Neural crest cell (in vitro differentiated cells): Measurements from ENCODE around the gene ITGAX. TPM values are rescaled to one million over a fixed set of nuclear protein-coding genes. Genes with fewer than 3 reads are reported as not detected.
A peak's percentile ranks its signal among the peaks of the same experiment; 100 is the strongest.

Experiments
- DNase-seq: peaks from one replicate; pipeline ENCODE4 v3.0.0; 2021; ENCODE audit warnings: low read depth, mixed read lengths, low spot score
- H3K27ac Mint-ChIP-seq: one replicate; pipeline ENCODE4 v1.8.0; 2021; ENCODE audit warnings: mild to moderate bottlenecking, mixed read lengths; ENCODE audit not compliant: unreplicated experiment
- H3K27me3 Mint-ChIP-seq: 2 replicates; pipeline ENCODE4 v1.8.0; 2021; ENCODE audit warnings: low read depth, mild to moderate bottlenecking, mixed read lengths
- H3K36me3 Mint-ChIP-seq: 2 replicates; pipeline ENCODE4 v1.8.0; 2021; ENCODE audit warnings: low read depth, mild to moderate bottlenecking, mixed read lengths
- H3K4me1 Mint-ChIP-seq: 2 replicates; pipeline ENCODE4 v1.8.0; 2021; ENCODE audit warnings: mixed read lengths
- H3K4me3 Mint-ChIP-seq: one replicate; pipeline ENCODE4 v1.8.0; 2021; ENCODE audit warnings: mild to moderate bottlenecking, mixed read lengths
- H3K9me3 Mint-ChIP-seq: 2 replicates; pipeline ENCODE4 v1.8.0; 2021; ENCODE audit warnings: mixed read lengths
- CTCF ChIP-seq: fragments of 200-600 bp; sonication (generic); conservative IDR thresholded peaks from 2 replicates; pipeline ENCODE4 v1.5.0; 2021; ENCODE audit warnings: antibody characterized with exemption, mild to moderate bottlenecking
- total RNA-seq: library from RNA; stranded (reverse); gene quantifications from 2 replicates; pipeline ENCODE4 v1.2.1, GENCODE V29; 2021

The ITGAX gene
- total RNA-seq, 1 donor from 2014 or later: not detected

- peak; percentile 66 for DNase-seq
- no peaks in the 10 kb centered on the region for H3K36me3 Mint-ChIP-seq
- TF ChIP-seq CTCF: peak; percentile 74
- no peaks in the 10 kb centered on the region for H3K9me3 Mint-ChIP-seq
- no peak overlapping the region for H3K4me3 Mint-ChIP-seq
- H3K4me1 Mint-ChIP-seq: peaks cover 6% of the 10 kb centered on the region
- peaks cover 28% of the 10 kb centered on the region for H3K27me3 Mint-ChIP-seq
- no peak overlapping the region for H3K27ac Mint-ChIP-seq
These were observed 27.6 kb downstream of the ITGAX start for GRCh38 chr16:31382485-31383161.

GRCh38 chr16:31385680-31386079 lies 30.7 kb downstream of the ITGAX start:
- TF ChIP-seq CTCF: no peak
- Mint-ChIP-seq H3K9me3 (no peaks in the 10 kb centered on the region), H3K27me3 (peaks cover 42% of the 10 kb centered on the region), H3K27ac (no peak overlapping the region), H3K4me1 (peaks cover 6% of the 10 kb centered on the region), H3K4me3 (no peak overlapping the region), H3K36me3 (no peaks in the 10 kb centered on the region)
- no peak for DNase-seq

GRCh38 chr16:31386157-31386984 lies 31.4 kb downstream of the ITGAX start:
- DNase-seq: no peak
- Mint-ChIP-seq H3K4me3 (no peak overlapping the region), H3K9me3 (no peaks in the 10 kb centered on the region), H3K27me3 (peaks cover 42% of the 10 kb centered on the region), H3K36me3 (no peaks in the 10 kb centered on the region), H3K4me1 (peaks cover 6% of the 10 kb centered on the region), H3K27ac (no peak overlapping the region)
- TF ChIP-seq CTCF: no peak

- DNase-seq: no peak
- no peaks in the 10 kb centered on the region for H3K36me3 Mint-ChIP-seq
- peaks cover 39% of the 10 kb centered on the region for H3K27me3 Mint-ChIP-seq
- H3K9me3 Mint-ChIP-seq: no peaks in the 10 kb centered on the region
- peaks cover 6% of the 10 kb centered on the region for H3K4me1 Mint-ChIP-seq
- no peak for TF ChIP-seq CTCF
- no peak overlapping the region for H3K27ac Mint-ChIP-seq
- no peak overlapping the region for H3K4me3 Mint-ChIP-seq
These were observed 33.6 kb downstream of the ITGAX start for GRCh38 chr16:31388535-31388934.

GRCh38 chr16:31390504-31391041 lies 35.6 kb downstream of the ITGAX start:
- Mint-ChIP-seq H3K4me1 (peaks cover 6% of the 10 kb centered on the region), H3K4me3 (no peak overlapping the region), H3K27me3 (peaks cover 32% of the 10 kb centered on the region), H3K27ac (no peak overlapping the region), H3K36me3 (no peaks in the 10 kb centered on the region), H3K9me3 (no peaks in the 10 kb centered on the region)
- no peak for TF ChIP-seq CTCF
- DNase-seq: no peak
